Fibroblast of mammary gland (primary cell): Measurements from ENCODE around the gene ABCB8.
A peak's percentile ranks its signal among the peaks of the same experiment; 100 is the strongest.

Experiments
- DNase-seq: peaks from one replicate; pipeline ENCODE4 v3.0.0-alpha.2; 2010; ENCODE audit warnings: low read depth
- H3K4me3 ChIP-seq: 2 replicates; pipeline ENCODE4 v1.5.1; 2011; ENCODE audit warnings: low read depth, mild to moderate bottlenecking, low read length, moderate library complexity; ENCODE audit not compliant: control insufficient read depth
- CTCF ChIP-seq: conservative IDR thresholded peaks from 2 replicates; pipeline ENCODE4 v1.5.1; 2011; ENCODE audit warnings: low read depth, low read length, inconsistent platforms; ENCODE audit not compliant: control insufficient read depth, insufficient read depth

ABCB8 gene

GRCh38 chr7:151071032-151071866, 43.0 kb downstream of the ABCB8 start:
- no peak for DNase-seq
- H3K4me3 ChIP-seq = no peak overlapping the region

GRCh38 chr7:151073990-151074389, 45.7 kb downstream of the ABCB8 start:
- DNase-seq = no peak
- TF ChIP-seq CTCF = no peak
- no peak overlapping the region for H3K4me3 ChIP-seq

More at GRCh38 chr7:151071032-151071866, 43.0 kb downstream of the ABCB8 start:
- TF ChIP-seq CTCF = no peak

- no peak for TF ChIP-seq CTCF
- no peak for DNase-seq
- no peak overlapping the region for H3K4me3 ChIP-seq
Measured at GRCh38 chr7:151074817-151075661, 46.8 kb downstream of the ABCB8 start.

- no peak overlapping the region for H3K4me3 ChIP-seq
- DNase-seq = no peak
- TF ChIP-seq CTCF = no peak
Measured at GRCh38 chr7:151075662-151075971, 47.4 kb downstream of the ABCB8 start.

GRCh38 chr7:151075978-151076426, 47.8 kb downstream of the ABCB8 start:
- TF ChIP-seq CTCF = no peak
- DNase-seq = no peak

GRCh38 chr7:151076863-151077704, 48.8 kb downstream of the ABCB8 start:
- no peak overlapping the region for H3K4me3 ChIP-seq
- peak; percentile 31 for TF ChIP-seq CTCF
- DNase-seq = no peak

More at GRCh38 chr7:151075978-151076426, 47.8 kb downstream of the ABCB8 start:
- H3K4me3 ChIP-seq = no peak overlapping the region
